GM23338 (cell line): ENCODE results near the gene GAS6. TPM values are rescaled to one million over a fixed set of nuclear protein-coding genes. Genes with fewer than 3 reads are reported as not detected.
A peak's percentile ranks its signal among the peaks of the same experiment; 100 is the strongest.

ENCODE experiments used
- ATAC-seq: fragments of 200-7000 bp; cut with Tn5 transposase; 3 replicates; pipeline ENCODE4 v1.9.1; 2020
- DNase-seq: peaks from one replicate; pipeline ENCODE4 v3.0.0-alpha.2; 2015; ENCODE audit warnings: low spot score
- H2AFZ ChIP-seq: fragments of 200-600 bp; sonication (generic); 2 replicates; pipeline ENCODE4 v1.8.0; 2016; ENCODE audit warnings: antibody characterized with exemption, mild to moderate bottlenecking, moderate library complexity
- H3F3A ChIP-seq: fragments of 200-600 bp; sonication (generic); replicated peaks from 2 replicates; pipeline ENCODE4 v1.8.0; 2017; ENCODE audit warnings: antibody characterized with exemption, mixed run types, low read depth
- H3K27ac ChIP-seq: fragments of 200-600 bp; sonication (generic); 2 replicates; pipeline ENCODE4 v1.6.1; 2016; ENCODE audit warnings: low read depth
- H3K27me3 ChIP-seq: fragments of 200-600 bp; sonication (generic); 2 replicates; pipeline ENCODE4 v1.8.0; 2016; ENCODE audit warnings: mild to moderate bottlenecking, mixed run types, moderate library complexity; ENCODE audit not compliant: insufficient read depth
- H3K36me3 ChIP-seq: fragments of 200-600 bp; sonication (generic); 2 replicates; pipeline ENCODE4 v1.8.0; 2016; ENCODE audit warnings: mild to moderate bottlenecking; ENCODE audit not compliant: insufficient read depth
- H3K4me1 ChIP-seq: fragments of 200-600 bp; sonication (generic); 2 replicates; pipeline ENCODE4 v1.8.0; 2016; ENCODE audit warnings: mild to moderate bottlenecking, moderate library complexity; ENCODE audit not compliant: insufficient read depth
- H3K4me2 ChIP-seq: fragments of 200-600 bp; sonication (generic); 2 replicates; pipeline ENCODE4 v1.7.1; 2017; ENCODE audit warnings: mixed run types
- H3K4me3 ChIP-seq: fragments of 200-600 bp; sonication (generic); 2 replicates; pipeline ENCODE4 v1.6.1; 2016; ENCODE audit warnings: mixed run types
- H3K79me2 ChIP-seq: fragments of 200-600 bp; sonication (generic); replicated peaks from 2 replicates; pipeline ENCODE4 v1.8.0; 2017; ENCODE audit warnings: mild to moderate bottlenecking; ENCODE audit not compliant: insufficient read depth
- H3K9me2 ChIP-seq: fragments of 200-600 bp; sonication (generic); 2 replicates; pipeline ENCODE4 v1.8.0; 2017; ENCODE audit not compliant: insufficient read depth
- H4K20me1 ChIP-seq: fragments of 200-600 bp; sonication (generic); replicated peaks from 2 replicates; pipeline ENCODE4 v1.8.0; 2017; ENCODE audit warnings: mild to moderate bottlenecking; ENCODE audit not compliant: insufficient read depth
- H3K27ac Mint-ChIP-seq: 2 replicates; pipeline ENCODE4 v1.8.0; 2020; ENCODE audit warnings: inconsistent platforms, mild to moderate bottlenecking, moderate library complexity, mixed read lengths
- H3K27me3 Mint-ChIP-seq: 3 replicates; pipeline ENCODE4 v1.8.0; 2022; ENCODE audit warnings: low read depth, mild to moderate bottlenecking, moderate library complexity, mixed read lengths, inconsistent platforms; ENCODE audit not compliant: insufficient read depth, poor library complexity
- H3K36me3 Mint-ChIP-seq: 3 replicates; pipeline ENCODE4 v1.8.0; 2021; ENCODE audit warnings: low read depth, mild to moderate bottlenecking, inconsistent platforms, moderate library complexity, mixed read lengths
- H3K4me1 Mint-ChIP-seq: 3 replicates; pipeline ENCODE4 v1.8.0; 2020; ENCODE audit warnings: mild to moderate bottlenecking, inconsistent platforms, mixed read lengths
- H3K4me3 Mint-ChIP-seq: 3 replicates; pipeline ENCODE4 v1.8.0; 2021; ENCODE audit warnings: moderate library complexity, mild to moderate bottlenecking, inconsistent platforms, mixed read lengths
- H3K9me3 Mint-ChIP-seq: 3 replicates; pipeline ENCODE4 v1.8.0; 2020; ENCODE audit warnings: moderate library complexity, mild to moderate bottlenecking, inconsistent platforms, mixed read lengths
- CREB1 ChIP-seq: fragments of 250-450 bp; sonication (Bioruptor Pico); IDR thresholded peaks from 2 replicates; pipeline ENCODE4 v1.5.0; 2020; ENCODE audit warnings: low read depth, mild to moderate bottlenecking, moderate library complexity
- EZH2phosphoT487 ChIP-seq: fragments of 200-600 bp; sonication (generic); IDR thresholded peaks from one replicate; pipeline ENCODE4 v1.8.1; 2018; ENCODE audit warnings: antibody characterized with exemption; ENCODE audit not compliant: unreplicated experiment
- JUNB ChIP-seq: IDR thresholded peaks from one replicate; pipeline ENCODE4 v1.6.1; 2016; ENCODE audit warnings: antibody characterized with exemption; ENCODE audit not compliant: unreplicated experiment
- NANOG ChIP-seq: IDR thresholded peaks from 2 replicates; pipeline ENCODE4 v1.6.1; 2016; ENCODE audit warnings: antibody characterized with exemption, borderline replicate concordance
- POLR2AphosphoS5 ChIP-seq: IDR thresholded peaks from 2 replicates; pipeline ENCODE4 v1.6.1; 2016; ENCODE audit warnings: antibody characterized with exemption, low read depth
- STAT1 ChIP-seq: IDR thresholded peaks from one replicate; pipeline ENCODE4 v1.6.1; 2016; ENCODE audit warnings: antibody characterized with exemption; ENCODE audit not compliant: unreplicated experiment
- ZNF114 ChIP-seq: fragments of 250-450 bp; sonication (Bioruptor Pico); IDR thresholded peaks from 2 replicates; pipeline ENCODE4 v1.5.0; 2020; ENCODE audit warnings: mild to moderate bottlenecking, moderate library complexity
- ZNF331 ChIP-seq: fragments of 250-450 bp; sonication (Bioruptor Pico); IDR thresholded peaks from 2 replicates; pipeline ENCODE4 v1.5.0; 2020; ENCODE audit warnings: low read depth, mild to moderate bottlenecking, moderate library complexity
- ZNF462 ChIP-seq: fragments of 250-450 bp; sonication (Bioruptor Pico); IDR thresholded peaks from 2 replicates; pipeline ENCODE4 v1.5.0; 2020; ENCODE audit warnings: mild to moderate bottlenecking, moderate library complexity
- polyA plus RNA-seq: library from polyadenylated mRNA; unstranded; fragments of >200 nt; fragmentation: Nextera tagmentation; extraction: Ambion mirVana; gene quantifications from 2 replicates; pipeline ENCODE4 v1.2.1, GENCODE V29; 2016
- total RNA-seq: library from RNA; depleted of rRNA; stranded (reverse); fragments of >200 nt; shearing (Covaris generic); gene quantifications from 2 replicates; pipeline ENCODE4 v1.2.3, GENCODE V29; 2014
- TF ChIP-seq, protein P1 (sequence below): IDR thresholded peaks from 2 replicates; pipeline ENCODE4 v1.6.1; 2016; ENCODE audit warnings: antibody characterized with exemption
- TF ChIP-seq, protein P2 (sequence below), 2 experiments: fragments of 200-600 bp in 1 of 2; sonication (generic) in 1 of 2; conservative IDR thresholded peaks; 2 replicates each; pipeline versions ENCODE4 v1.5.1 to v1.6.1; 2016 to 2017; ENCODE audit warnings: antibody characterized with exemption in 2 of 2, low read depth in 2 of 2, mild to moderate bottlenecking in 2 of 2, moderate library complexity in 1 of 2

The GAS6 gene
- total and polyA plus RNA-seq, 2 experiments from 2014 or later, result 7.9 to 21.2 TPM

DNA sequence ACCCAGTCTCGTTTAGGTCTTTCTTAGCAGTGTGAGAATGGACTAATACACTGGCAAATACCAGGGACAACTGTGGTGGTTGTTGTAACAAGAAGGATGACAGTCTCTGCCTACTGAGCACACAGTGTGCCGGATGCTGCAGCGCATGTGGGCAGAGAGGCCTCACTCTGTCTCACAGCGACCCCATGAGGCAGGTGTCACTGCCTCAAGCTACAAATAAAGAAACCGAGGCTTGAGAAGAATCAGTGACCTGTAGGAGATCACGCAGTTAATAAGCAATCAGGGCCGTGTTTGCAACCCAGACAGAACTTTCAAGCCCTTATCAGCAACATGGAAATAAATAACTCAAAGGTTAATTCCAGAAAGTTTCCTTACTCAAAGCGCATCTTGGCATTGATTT, 40.5 kb upstream of the GAS6 start:
- peak; percentile 90 for ATAC-seq
- H3K4me3 ChIP-seq, result no peak overlapping the region

GRCh38 chr13:113903912-113904311, 40.0 kb upstream of the GAS6 start:
- Mint-ChIP-seq H3K36me3 (no peaks in the 10 kb centered on the region), H3K4me3 (no peak overlapping the region), H3K27me3 (peaks cover 7% of the 10 kb centered on the region), H3K9me3 (peaks cover 3% of the 10 kb centered on the region; the same call in 1 of the 3 replicates), H3K4me1 (peaks cover 13% of the 10 kb centered on the region), H3K27ac (no peak overlapping the region)
- no peak overlapping the region for H2AFZ ChIP-seq
- DNase-seq (no peak), ATAC-seq (no peak)
- H3K4me2 ChIP-seq, result no peak overlapping the region
- no peak overlapping the region for H3K27ac ChIP-seq
- H3F3A ChIP-seq, result no peaks in the 10 kb centered on the region
- no peaks in the 10 kb centered on the region for H3K27me3 ChIP-seq
- no peaks in the 10 kb centered on the region for H3K79me2 ChIP-seq
- H3K4me3 ChIP-seq, result no peak overlapping the region
- H3K4me1 ChIP-seq, result no peaks in the 10 kb centered on the region
- H3K36me3 ChIP-seq, result no peaks in the 10 kb centered on the region
- no peaks in the 10 kb centered on the region for H3K9me2 ChIP-seq
- no peaks in the 10 kb centered on the region for H4K20me1 ChIP-seq
- TF ChIP-seq POLR2AphosphoS5, result no peak
- TF ChIP-seq, protein P1, sequence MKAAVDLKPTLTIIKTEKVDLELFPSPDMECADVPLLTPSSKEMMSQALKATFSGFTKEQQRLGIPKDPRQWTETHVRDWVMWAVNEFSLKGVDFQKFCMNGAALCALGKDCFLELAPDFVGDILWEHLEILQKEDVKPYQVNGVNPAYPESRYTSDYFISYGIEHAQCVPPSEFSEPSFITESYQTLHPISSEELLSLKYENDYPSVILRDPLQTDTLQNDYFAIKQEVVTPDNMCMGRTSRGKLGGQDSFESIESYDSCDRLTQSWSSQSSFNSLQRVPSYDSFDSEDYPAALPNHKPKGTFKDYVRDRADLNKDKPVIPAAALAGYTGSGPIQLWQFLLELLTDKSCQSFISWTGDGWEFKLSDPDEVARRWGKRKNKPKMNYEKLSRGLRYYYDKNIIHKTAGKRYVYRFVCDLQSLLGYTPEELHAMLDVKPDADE, result no peak
- no peak for TF ChIP-seq NANOG
- TF ChIP-seq ZNF462 (CRISPR knock-in tag), result no peak
- no peak for TF ChIP-seq CREB1 (CRISPR knock-in tag)
- no peak for TF ChIP-seq STAT1
- TF ChIP-seq, protein P2, sequence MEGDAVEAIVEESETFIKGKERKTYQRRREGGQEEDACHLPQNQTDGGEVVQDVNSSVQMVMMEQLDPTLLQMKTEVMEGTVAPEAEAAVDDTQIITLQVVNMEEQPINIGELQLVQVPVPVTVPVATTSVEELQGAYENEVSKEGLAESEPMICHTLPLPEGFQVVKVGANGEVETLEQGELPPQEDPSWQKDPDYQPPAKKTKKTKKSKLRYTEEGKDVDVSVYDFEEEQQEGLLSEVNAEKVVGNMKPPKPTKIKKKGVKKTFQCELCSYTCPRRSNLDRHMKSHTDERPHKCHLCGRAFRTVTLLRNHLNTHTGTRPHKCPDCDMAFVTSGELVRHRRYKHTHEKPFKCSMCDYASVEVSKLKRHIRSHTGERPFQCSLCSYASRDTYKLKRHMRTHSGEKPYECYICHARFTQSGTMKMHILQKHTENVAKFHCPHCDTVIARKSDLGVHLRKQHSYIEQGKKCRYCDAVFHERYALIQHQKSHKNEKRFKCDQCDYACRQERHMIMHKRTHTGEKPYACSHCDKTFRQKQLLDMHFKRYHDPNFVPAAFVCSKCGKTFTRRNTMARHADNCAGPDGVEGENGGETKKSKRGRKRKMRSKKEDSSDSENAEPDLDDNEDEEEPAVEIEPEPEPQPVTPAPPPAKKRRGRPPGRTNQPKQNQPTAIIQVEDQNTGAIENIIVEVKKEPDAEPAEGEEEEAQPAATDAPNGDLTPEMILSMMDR (conservative IDR thresholded peaks at IDR 0.05; ENCODE audit: low read depth in 2 of 2), result no peak

More for the DNA sequence above, 40.5 kb upstream of the GAS6 start:
- no peaks in the 10 kb centered on the region for H3K9me2 ChIP-seq
- H3K4me1 ChIP-seq, result no peaks in the 10 kb centered on the region
- H3K4me1 Mint-ChIP-seq, result peaks cover 13% of the 10 kb centered on the region
- H3K79me2 ChIP-seq, result no peaks in the 10 kb centered on the region
- no peak overlapping the region for H2AFZ ChIP-seq
- H3K27me3 Mint-ChIP-seq, result peaks cover 7% of the 10 kb centered on the region
- H3K36me3 ChIP-seq, result no peaks in the 10 kb centered on the region
- H4K20me1 ChIP-seq, result no peaks in the 10 kb centered on the region
- H3K4me2 ChIP-seq, result no peak overlapping the region
- DNase-seq, result peak; percentile 73
- H3K9me3 Mint-ChIP-seq, result peaks cover 3% of the 10 kb centered on the region; the same call in 1 of the 3 replicates
- no peak overlapping the region for H3K27ac Mint-ChIP-seq
- TF ChIP-seq EZH2phosphoT487 (no peak), CREB1 (CRISPR knock-in tag) (no peak), ZNF331 (CRISPR knock-in tag) (no peak), NANOG (no peak), JUNB (no peak), STAT1 (no peak), ZNF114 (CRISPR knock-in tag) (no peak)
- TF ChIP-seq, protein P2 (conservative IDR thresholded peaks at IDR 0.05; ENCODE audit: low read depth in 2 of 2), result peak; percentile 80 to 98
- no peak overlapping the region for H3K27ac ChIP-seq
- no peaks in the 10 kb centered on the region for H3K27me3 ChIP-seq
- no peaks in the 10 kb centered on the region for H3F3A ChIP-seq
- no peaks in the 10 kb centered on the region for H3K36me3 Mint-ChIP-seq
- H3K4me3 Mint-ChIP-seq, result no peak overlapping the region
